Hepatocyte (in vitro differentiated cells): ENCODE data around the gene AIM2. TPM values are rescaled to one million over a fixed set of nuclear protein-coding genes. Genes with fewer than 3 reads are reported as not detected.
"Not testable (repeated sequence)": the region's sequence is repeated elsewhere in the genome, so short reads cannot be mapped to it uniquely, and the experiment has no call there.

Source experiments
- DNase-seq: peaks from one replicate; pipeline ENCODE4 v3.0.0-alpha.2; 2016; ENCODE audit warnings: low spot score
- H2AFZ ChIP-seq: fragments of 200-600 bp; sonication (generic); 2 replicates; pipeline ENCODE4 v1.6.0; 2016; ENCODE audit warnings: antibody characterized with exemption, mild to moderate bottlenecking
- H3K27ac ChIP-seq: fragments of 200-600 bp; sonication (generic); 2 replicates; pipeline ENCODE4 v1.5.1; 2016; ENCODE audit warnings: mild to moderate bottlenecking
- H3K27me3 ChIP-seq: fragments of 200-600 bp; sonication (generic); 2 replicates; pipeline ENCODE4 v1.6.1; 2016
- H3K36me3 ChIP-seq: fragments of 200-600 bp; sonication (generic); replicated peaks from 2 replicates; pipeline ENCODE4 v1.5.1; 2016; ENCODE audit warnings: low read depth; ENCODE audit not compliant: insufficient read depth
- H3K4me1 ChIP-seq: fragments of 200-600 bp; sonication (generic); 2 replicates; pipeline ENCODE4 v1.5.1; 2016; ENCODE audit warnings: mild to moderate bottlenecking, moderate library complexity; ENCODE audit not compliant: insufficient read depth
- H3K4me2 ChIP-seq: fragments of 200-600 bp; sonication (generic); 2 replicates; pipeline ENCODE4 v1.6.0; 2016
- H3K4me3 ChIP-seq: fragments of 200-600 bp; sonication (generic); 2 replicates; pipeline ENCODE4 v1.5.1; 2016; ENCODE audit warnings: mild to moderate bottlenecking
- H3K79me2 ChIP-seq: fragments of 200-600 bp; sonication (generic); 2 replicates; pipeline ENCODE4 v1.6.0; 2017; ENCODE audit warnings: mild to moderate bottlenecking
- H3K9me2 ChIP-seq: fragments of 200-600 bp; sonication (generic); replicated peaks from 2 replicates; pipeline ENCODE4 v1.6.0; 2017; ENCODE audit warnings: mild to moderate bottlenecking; ENCODE audit not compliant: insufficient read depth
- H3K9me3 ChIP-seq: fragments of 200-600 bp; sonication (generic); 2 replicates; pipeline ENCODE4 v1.5.1; 2016; ENCODE audit warnings: low read depth, mild to moderate bottlenecking
- H4K20me1 ChIP-seq: fragments of 200-600 bp; sonication (generic); 2 replicates; pipeline ENCODE4 v1.6.0; 2016; ENCODE audit warnings: mild to moderate bottlenecking; ENCODE audit not compliant: insufficient read depth, poor library complexity, severe bottlenecking
- EZH2 ChIP-seq: fragments of 200-600 bp; sonication (generic); IDR thresholded peaks from 2 replicates; pipeline ENCODE4 v1.6.1; 2016; ENCODE audit warnings: antibody characterized with exemption, mild to moderate bottlenecking, borderline replicate concordance
- EZH2phosphoT487 ChIP-seq: fragments of 200-600 bp; sonication (generic); IDR thresholded peaks from one replicate; pipeline ENCODE4 v1.6.1; 2018; ENCODE audit warnings: antibody characterized with exemption, mild to moderate bottlenecking, low read depth, moderate library complexity; ENCODE audit not compliant: unreplicated experiment, severe bottlenecking
- WGBS: methylation state at CpG from one replicate; pipeline ENCODE4 v1.1.6; 2016; ENCODE audit warnings: low lambda C conversion rate; ENCODE audit errors: missing lambda C conversion rate; 5-methylcytosine and 5-hydroxymethylcytosine counted together
- polyA plus RNA-seq: library from polyadenylated mRNA; unstranded; fragments of >200 nt; fragmentation: Nextera tagmentation; extraction: Ambion mirVana; gene quantifications from 2 replicates; pipeline ENCODE4 v1.2.1, GENCODE V29; 2016
- total RNA-seq: library from RNA; depleted of rRNA; stranded (reverse); fragments of >200 nt; gene quantifications from 2 replicates; pipeline ENCODE4 v1.2.3, GENCODE V29; 2014
- TF ChIP-seq, protein P1 (sequence below): fragments of 200-600 bp; sonication (generic); IDR thresholded peaks from 2 replicates; pipeline ENCODE4 v1.5.1; 2016; ENCODE audit warnings: antibody characterized with exemption, mild to moderate bottlenecking; ENCODE audit not compliant: poor library complexity

Gene AIM2
- total and polyA plus RNA-seq, 2 experiments from 2014 or later: 0.30 to 1.1 TPM

DNA sequence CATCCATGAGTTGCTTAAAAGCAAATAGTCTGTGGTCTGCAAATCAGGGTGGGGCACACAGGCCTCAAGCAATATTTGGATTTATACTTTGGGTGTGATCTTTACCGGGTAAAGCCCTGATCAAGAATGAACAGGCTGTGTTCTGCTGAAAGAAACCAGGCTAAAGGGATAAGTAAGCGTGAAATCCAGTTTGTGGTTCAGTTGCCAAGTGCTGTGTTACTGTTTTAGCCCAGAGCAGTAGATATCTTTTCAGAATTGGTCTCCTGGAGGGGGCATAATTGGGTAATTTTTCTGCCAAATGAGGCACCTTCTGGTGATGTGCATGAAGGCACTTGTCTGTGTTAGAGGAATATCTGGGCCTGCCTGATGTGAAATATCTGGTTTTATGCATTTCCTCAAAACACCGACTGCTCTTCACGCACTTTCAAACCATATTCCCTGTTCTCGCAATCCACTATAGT, 21.4 kb downstream of the AIM2 start:
- Histone ChIP-seq H3K27ac (no peak overlapping the region), H4K20me1 (no peaks in the 10 kb centered on the region), H3K9me3 (no peaks in the 10 kb centered on the region), H3K4me3 (no peak overlapping the region), H3K4me2 (no peak overlapping the region), H3K79me2 (no peaks in the 10 kb centered on the region), H2AFZ (no peak overlapping the region), H3K27me3 (no peaks in the 10 kb centered on the region), H3K36me3 (no peaks in the 10 kb centered on the region), H3K4me1 (no peaks in the 10 kb centered on the region), H3K9me2 (no peaks in the 10 kb centered on the region)
- no peak for TF ChIP-seq EZH2phosphoT487
- no peak for TF ChIP-seq EZH2
- TF ChIP-seq, protein P1, sequence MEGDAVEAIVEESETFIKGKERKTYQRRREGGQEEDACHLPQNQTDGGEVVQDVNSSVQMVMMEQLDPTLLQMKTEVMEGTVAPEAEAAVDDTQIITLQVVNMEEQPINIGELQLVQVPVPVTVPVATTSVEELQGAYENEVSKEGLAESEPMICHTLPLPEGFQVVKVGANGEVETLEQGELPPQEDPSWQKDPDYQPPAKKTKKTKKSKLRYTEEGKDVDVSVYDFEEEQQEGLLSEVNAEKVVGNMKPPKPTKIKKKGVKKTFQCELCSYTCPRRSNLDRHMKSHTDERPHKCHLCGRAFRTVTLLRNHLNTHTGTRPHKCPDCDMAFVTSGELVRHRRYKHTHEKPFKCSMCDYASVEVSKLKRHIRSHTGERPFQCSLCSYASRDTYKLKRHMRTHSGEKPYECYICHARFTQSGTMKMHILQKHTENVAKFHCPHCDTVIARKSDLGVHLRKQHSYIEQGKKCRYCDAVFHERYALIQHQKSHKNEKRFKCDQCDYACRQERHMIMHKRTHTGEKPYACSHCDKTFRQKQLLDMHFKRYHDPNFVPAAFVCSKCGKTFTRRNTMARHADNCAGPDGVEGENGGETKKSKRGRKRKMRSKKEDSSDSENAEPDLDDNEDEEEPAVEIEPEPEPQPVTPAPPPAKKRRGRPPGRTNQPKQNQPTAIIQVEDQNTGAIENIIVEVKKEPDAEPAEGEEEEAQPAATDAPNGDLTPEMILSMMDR: no peak
- no peak for DNase-seq
- WGBS: 86% methylated on average over 5 of the region's 5 CpGs

DNA sequence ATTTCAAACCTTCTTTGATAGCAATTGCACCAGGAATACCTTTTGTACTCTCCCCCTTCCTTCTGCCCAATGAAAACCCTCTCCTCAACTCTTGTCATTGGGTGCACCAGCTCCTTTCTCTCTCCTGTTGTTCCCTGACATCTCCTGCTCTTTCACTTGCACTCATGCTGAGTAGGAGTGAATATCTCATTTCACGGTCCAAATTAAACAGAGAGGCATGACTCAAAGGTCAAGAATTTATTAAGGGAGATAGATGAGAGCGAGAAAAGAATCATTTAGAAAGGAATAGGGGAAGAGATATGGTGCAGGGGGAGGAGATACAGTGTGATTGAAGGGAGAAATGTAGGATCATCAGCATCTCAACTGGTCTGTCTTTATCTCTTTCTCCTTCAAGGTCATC, 22.1 kb downstream of the AIM2 start:
- WGBS: 49% methylated on average over 2 of the region's 2 CpGs
- Histone ChIP-seq H4K20me1 (no peaks in the 10 kb centered on the region), H3K4me2 (no peak overlapping the region), H2AFZ (no peak overlapping the region), H3K4me1 (no peaks in the 10 kb centered on the region), H3K27ac (no peak overlapping the region), H3K4me3 (no peak overlapping the region), H3K27me3 (no peaks in the 10 kb centered on the region), H3K9me2 (no peaks in the 10 kb centered on the region), H3K36me3 (no peaks in the 10 kb centered on the region), H3K9me3 (no peaks in the 10 kb centered on the region), H3K79me2 (no peaks in the 10 kb centered on the region)
- TF ChIP-seq, protein P1: no peak
- TF ChIP-seq EZH2: no peak
- no peak for TF ChIP-seq EZH2phosphoT487
- DNase-seq: no peak

DNA sequence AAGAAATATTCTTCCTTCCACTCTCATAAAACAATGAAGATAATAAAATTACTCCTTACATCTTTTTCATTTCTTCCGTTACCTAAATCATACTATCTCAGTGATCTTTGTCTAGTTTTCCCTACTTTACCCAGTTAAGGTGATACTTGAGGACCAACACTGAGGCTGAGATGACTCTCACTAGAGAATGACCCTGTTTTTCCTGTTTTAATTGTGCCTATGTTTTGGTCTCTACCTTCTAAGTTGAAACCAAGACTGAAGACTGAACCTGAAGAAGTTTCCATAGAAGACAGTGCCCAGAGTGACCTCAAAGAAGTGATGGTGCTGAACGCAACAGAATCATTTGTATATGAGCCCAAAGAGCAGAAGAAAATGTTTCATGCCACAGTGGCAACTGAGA, 25.1 kb downstream of the AIM2 start:
- 96% methylated on average over 2 of the region's 2 CpGs for WGBS
- no peaks in the 10 kb centered on the region for H3K36me3 ChIP-seq

DNA sequence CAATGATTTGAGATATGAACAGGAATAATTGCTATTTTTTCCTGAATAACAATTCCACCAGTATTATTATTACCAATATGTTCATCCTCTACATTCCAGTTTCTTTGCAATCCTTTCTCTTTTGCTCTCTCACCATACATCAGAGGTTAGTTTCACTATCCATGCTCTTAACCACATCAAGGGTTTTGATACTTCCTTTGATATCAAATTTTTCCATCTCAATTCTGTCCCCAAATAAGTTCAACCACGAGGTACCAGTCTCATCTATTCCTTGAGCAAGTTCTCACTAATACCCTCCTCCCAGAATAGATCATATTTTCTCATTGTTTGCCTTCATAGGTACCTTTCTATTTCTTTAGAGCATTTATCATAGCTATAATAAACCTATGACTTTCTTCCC, 30.1 kb downstream of the AIM2 start:
- H3K79me2 ChIP-seq, H3K4me2 ChIP-seq, H3K27ac ChIP-seq, H3K9me3 ChIP-seq, H3K36me3 ChIP-seq, H4K20me1 ChIP-seq, H3K9me2 ChIP-seq, H3K4me1 ChIP-seq, H3K4me3 ChIP-seq, H3K27me3 ChIP-seq, H2AFZ ChIP-seq, DNase-seq: not testable (repeated sequence)
- WGBS: 85% methylated on average over 1 of the region's 1 CpG

More for the DNA sequence above, 25.1 kb downstream of the AIM2 start:
- Histone ChIP-seq H3K4me1 (no peaks in the 10 kb centered on the region), H3K9me2 (no peaks in the 10 kb centered on the region), H3K4me3 (no peak overlapping the region), H3K27ac (no peak overlapping the region), H3K4me2 (no peak overlapping the region), H3K9me3 (no peaks in the 10 kb centered on the region), H2AFZ (no peak overlapping the region), H3K79me2 (no peaks in the 10 kb centered on the region), H3K27me3 (no peaks in the 10 kb centered on the region), H4K20me1 (no peaks in the 10 kb centered on the region)
- TF ChIP-seq, protein P1: no peak
- TF ChIP-seq EZH2 (no peak), EZH2phosphoT487 (no peak)
- DNase-seq: no peak
